GM12801 (cell line): Measurements from ENCODE around the gene DNAH12.

Experiments
- CTCF ChIP-seq: IDR thresholded peaks from one replicate; pipeline ENCODE4 v1.5.1; 2011; ENCODE audit warnings: control low read depth; ENCODE audit not compliant: insufficient read length; ENCODE audit errors: extremely low read depth

DNAH12 gene

DNA sequence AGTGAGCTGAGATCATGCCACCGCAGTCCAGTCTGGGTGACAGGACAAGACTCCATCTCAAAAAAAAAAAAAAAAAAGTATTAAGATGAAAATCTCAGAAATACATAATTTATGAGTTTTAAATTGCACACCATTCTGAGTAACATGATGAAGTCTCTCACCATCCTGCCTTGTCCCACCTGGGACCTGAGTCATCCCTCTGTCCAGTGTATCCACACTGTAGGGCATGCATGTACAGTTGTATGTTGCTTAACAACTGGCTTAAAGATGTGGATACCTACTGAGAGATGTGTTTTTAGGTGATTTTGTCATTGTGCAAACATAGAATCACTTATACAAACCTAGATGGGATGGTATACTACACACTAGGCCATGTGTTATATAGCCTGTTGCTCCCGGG is 268.8 kb downstream of the DNAH12 start:
- no peak for TF ChIP-seq CTCF

DNA sequence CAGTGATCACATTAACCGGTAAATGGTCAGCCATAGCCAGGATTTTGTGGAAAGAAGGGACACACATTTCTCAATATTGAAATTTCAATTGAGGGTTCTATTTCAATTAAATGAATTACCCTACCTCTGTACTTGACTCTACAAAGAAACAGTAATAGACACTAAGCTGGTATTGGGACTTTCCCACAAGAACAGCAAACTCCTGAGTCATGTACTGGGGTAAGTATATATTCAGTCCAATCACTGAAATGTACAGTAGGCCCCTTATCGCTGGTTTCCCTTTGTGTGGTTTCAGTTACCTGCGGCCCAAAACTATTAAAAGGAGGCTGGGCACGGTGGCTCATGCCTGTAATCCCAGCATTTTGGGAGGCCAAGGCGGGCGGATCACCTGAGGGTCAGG is 269.3 kb downstream of the DNAH12 start:
- no peak for TF ChIP-seq CTCF

DNA sequence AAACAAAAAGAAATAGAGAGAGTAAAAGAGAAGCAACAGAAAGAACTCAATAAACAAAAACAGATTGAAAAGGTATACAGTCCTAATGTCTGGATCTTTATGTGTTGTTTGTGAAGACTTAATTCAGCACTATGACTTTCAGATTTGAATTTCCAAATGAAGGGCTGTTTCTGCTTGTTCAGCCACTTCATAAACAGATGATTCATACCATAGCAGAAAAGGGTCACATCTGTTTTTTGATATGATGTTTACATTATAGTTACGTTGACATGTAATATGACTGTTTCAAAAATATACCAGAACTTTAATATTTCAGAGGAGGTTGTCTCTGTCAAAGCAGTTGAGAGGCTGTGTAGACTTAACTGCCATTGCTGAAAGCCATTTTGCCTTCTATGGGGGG is 275.7 kb downstream of the DNAH12 start:
- TF ChIP-seq CTCF = no peak

GRCh38 chr3:57261929-57262328 is 282.2 kb downstream of the DNAH12 start:
- TF ChIP-seq CTCF = no peak

DNA sequence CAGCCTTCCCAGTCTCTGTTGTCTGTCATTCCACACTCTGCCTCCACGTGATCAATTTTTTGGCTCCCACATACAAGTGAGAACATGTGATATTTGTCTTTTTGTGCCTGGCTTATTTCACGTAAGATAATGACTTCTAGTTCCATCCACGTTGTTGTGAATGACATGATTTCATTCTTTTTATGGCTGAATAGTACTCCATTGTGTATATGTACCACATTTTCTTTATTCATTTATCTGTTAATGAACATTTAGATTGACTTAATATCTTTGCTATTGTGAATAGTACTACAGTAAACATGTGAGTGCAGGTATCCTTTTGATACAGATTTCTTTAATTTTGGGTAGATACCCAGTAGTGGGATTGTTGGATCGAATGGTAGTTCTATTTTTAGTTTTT is 283.0 kb downstream of the DNAH12 start:
- TF ChIP-seq CTCF = no peak

DNA sequence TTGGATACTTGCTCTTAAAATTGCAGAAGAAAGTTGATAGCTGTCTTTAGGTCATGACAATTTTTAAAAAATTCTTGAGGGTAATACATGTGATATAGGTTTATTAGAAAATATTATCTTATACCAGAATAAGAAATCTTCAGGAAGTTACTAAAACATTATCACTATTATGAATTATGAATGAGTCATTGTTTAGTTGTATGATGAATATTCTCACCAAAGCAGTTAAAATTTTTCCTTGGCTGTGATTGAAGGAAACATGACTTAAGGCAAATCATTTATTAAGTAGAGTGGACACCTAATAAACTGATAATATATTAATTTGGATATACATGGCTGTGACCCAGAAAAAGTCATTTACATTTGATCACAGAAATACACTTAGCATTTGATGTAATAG is 286.5 kb downstream of the DNAH12 start:
- TF ChIP-seq CTCF = no peak

GRCh38 chr3:57256844-57257243 is 287.3 kb downstream of the DNAH12 start:
- TF ChIP-seq CTCF = no peak

GRCh38 chr3:57252404-57252803 is 291.7 kb downstream of the DNAH12 start:
- TF ChIP-seq CTCF = no peak
